DOHH2 (cell line): ENCODE results near the gene TPST1.

Experiments used
- EZH2phosphoT487 ChIP-seq: fragments of 200-600 bp; sonication (generic); IDR thresholded peaks from 2 replicates; pipeline ENCODE4 v1.6.1; 2017; ENCODE audit warnings: borderline replicate concordance, mild to moderate bottlenecking, antibody characterized with exemption, low read length, moderate library complexity, mixed read lengths
- TF ChIP-seq, protein P1 (sequence below): fragments of 200-600 bp; sonication (generic); IDR thresholded peaks from one replicate; pipeline ENCODE4 v1.5.1; 2014; ENCODE audit warnings: antibody characterized with exemption, mild to moderate bottlenecking, low read depth, low read length; ENCODE audit not compliant: poor library complexity, severe bottlenecking

DNA sequence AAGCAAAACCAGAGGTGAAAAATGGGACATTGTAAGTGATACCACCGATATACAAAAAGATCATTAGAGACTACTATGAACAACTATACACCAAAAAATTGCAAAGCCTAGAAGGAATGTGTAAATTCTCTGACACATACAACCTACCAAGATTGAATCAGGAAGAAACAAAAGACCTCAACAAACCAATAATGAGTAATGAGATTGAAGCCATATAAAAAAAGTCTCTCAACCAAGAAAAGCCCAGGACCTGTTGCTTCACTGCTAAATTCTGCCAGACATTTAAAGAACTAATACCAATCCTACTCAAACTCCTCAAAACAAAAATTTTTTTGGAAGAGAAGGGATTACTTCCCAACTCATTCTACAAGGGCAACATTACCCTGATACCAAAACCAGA is 134.0 kb downstream of the TPST1 start:
- TF ChIP-seq, protein P1, sequence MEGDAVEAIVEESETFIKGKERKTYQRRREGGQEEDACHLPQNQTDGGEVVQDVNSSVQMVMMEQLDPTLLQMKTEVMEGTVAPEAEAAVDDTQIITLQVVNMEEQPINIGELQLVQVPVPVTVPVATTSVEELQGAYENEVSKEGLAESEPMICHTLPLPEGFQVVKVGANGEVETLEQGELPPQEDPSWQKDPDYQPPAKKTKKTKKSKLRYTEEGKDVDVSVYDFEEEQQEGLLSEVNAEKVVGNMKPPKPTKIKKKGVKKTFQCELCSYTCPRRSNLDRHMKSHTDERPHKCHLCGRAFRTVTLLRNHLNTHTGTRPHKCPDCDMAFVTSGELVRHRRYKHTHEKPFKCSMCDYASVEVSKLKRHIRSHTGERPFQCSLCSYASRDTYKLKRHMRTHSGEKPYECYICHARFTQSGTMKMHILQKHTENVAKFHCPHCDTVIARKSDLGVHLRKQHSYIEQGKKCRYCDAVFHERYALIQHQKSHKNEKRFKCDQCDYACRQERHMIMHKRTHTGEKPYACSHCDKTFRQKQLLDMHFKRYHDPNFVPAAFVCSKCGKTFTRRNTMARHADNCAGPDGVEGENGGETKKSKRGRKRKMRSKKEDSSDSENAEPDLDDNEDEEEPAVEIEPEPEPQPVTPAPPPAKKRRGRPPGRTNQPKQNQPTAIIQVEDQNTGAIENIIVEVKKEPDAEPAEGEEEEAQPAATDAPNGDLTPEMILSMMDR = no peak
- no peak for TF ChIP-seq EZH2phosphoT487
